GM19328 (cell line): Measurements from ENCODE around the gene VWC2.

ENCODE experiments used
- ATAC-seq: cut with Tn5 transposase; IDR thresholded peaks from one replicate; pipeline ENCODE4 v1.9.1; 2021; ENCODE audit warnings: mild to moderate bottlenecking, moderate library complexity; ENCODE audit not compliant: unreplicated experiment

The VWC2 gene

GRCh38 chr7:49781996-49782395 is 8.6 kb downstream of the VWC2 start:
- no peak for ATAC-seq

- no peak for ATAC-seq
Measured at GRCh38 chr7:49783446-49783845, 10.0 kb downstream of the VWC2 start.

GRCh38 chr7:49787980-49788379 is 14.5 kb downstream of the VWC2 start:
- ATAC-seq, result no peak

- ATAC-seq, result no peak
Measured at GRCh38 chr7:49788455-49789059, 15.1 kb downstream of the VWC2 start.

GRCh38 chr7:49789736-49790135 is 16.3 kb downstream of the VWC2 start:
- ATAC-seq, result no peak

GRCh38 chr7:49790209-49790608 is 16.8 kb downstream of the VWC2 start:
- ATAC-seq, result no peak

- ATAC-seq, result peak; percentile 77
Measured at GRCh38 chr7:49791088-49791741, 17.8 kb downstream of the VWC2 start.

- no peak for ATAC-seq
Measured at GRCh38 chr7:49797987-49798660, 24.7 kb downstream of the VWC2 start.

- no peak for ATAC-seq
Measured at GRCh38 chr7:49800031-49800430, 26.6 kb downstream of the VWC2 start.

GRCh38 chr7:49802600-49802999 is 29.2 kb downstream of the VWC2 start:
- no peak for ATAC-seq

- no peak for ATAC-seq
Measured at GRCh38 chr7:49803812-49804211, 30.4 kb downstream of the VWC2 start.

GRCh38 chr7:49805371-49806007 is 32.1 kb downstream of the VWC2 start:
- no peak for ATAC-seq

GRCh38 chr7:49812534-49812933 is 39.1 kb downstream of the VWC2 start:
- ATAC-seq, result no peak

GRCh38 chr7:49817279-49817678 is 43.8 kb downstream of the VWC2 start:
- no peak for ATAC-seq

- ATAC-seq, result no peak
Measured at GRCh38 chr7:49821181-49821580, 47.7 kb downstream of the VWC2 start.

GRCh38 chr7:49822856-49823255 is 49.4 kb downstream of the VWC2 start:
- ATAC-seq, result no peak

- ATAC-seq, result no peak
Measured at GRCh38 chr7:49823566-49823965, 50.1 kb downstream of the VWC2 start.

GRCh38 chr7:49839863-49840645 is 66.6 kb downstream of the VWC2 start:
- ATAC-seq, result no peak

- no peak for ATAC-seq
Measured at GRCh38 chr7:49840751-49841405, 67.4 kb downstream of the VWC2 start.

GRCh38 chr7:49845626-49846025 is 72.2 kb downstream of the VWC2 start:
- ATAC-seq, result no peak
